Measurements from ENCODE around the gene GLT1D1.
A peak's percentile ranks its signal among the peaks of the same experiment; 100 is the strongest.

The GLT1D1 gene

DNA sequence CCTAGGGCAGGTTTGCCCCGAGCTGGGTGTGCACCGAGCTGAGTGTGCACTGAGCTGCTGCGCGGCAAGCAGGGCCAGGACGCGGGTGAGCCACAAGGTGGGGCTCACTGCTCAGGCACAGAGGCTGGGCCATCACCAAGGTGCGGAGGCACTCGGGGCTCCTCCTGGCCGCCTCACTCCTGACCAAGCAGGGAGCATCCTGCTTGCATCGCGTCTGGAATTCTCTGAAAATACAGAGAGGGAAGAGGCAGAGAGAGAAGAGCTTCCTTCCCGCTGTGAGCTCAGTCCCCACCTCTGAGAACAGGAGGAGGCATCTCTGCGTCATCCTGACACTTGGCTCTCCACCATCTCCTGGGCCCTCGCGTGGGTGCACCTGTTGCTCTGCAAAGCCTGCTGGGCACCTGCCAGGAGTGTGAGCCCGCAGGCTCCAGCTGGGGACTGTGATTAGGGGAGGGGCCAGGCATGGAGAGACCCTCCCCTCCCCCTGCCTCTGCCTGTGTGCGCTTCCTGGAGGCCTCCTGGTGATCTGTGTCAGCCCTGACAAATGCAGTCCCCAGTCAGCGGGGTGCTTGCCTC, 116.3 kb downstream of the GLT1D1 start:
- peak; percentile 92 for DNase-seq

DNA sequence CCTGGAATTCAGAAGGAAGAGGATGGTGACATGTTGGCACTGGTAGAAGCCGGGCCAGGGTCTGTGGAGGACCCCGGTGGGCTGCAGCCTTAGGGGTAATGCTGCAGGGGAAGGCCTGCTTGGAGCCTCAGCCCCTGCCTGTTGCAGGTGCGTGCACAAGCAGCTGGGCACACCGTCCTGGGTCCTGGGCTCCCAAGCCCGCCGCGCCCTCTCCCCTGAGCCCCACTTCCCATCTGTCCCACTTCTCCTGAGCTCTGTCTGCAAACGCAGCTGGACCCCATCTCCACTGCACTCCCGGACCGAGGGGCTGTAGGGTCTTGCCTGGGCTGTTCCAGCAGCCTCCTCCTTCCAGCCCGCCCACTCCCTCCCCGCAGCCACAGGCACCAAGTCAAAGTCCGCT, 116.8 kb downstream of the GLT1D1 start:
- no peak for DNase-seq

DNA sequence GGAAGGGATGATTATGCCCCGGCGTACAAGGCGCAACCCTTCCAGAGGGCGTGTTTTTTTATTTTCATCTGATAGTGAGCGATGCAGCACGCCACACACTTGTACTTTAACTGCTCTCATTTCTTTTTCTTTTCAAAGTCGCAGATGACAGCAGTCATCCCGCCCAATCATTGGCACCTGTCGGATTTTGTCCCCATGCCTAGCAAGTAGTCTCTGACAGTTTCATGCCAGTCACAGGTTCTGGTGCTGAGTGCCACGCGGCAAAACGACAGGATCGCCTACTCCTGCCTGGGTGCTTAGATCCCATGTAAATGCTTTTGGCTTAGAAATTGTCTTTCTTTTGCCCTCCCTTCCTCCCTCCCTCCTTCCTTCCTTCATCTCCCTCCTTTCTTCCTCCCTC, 117.7 kb downstream of the GLT1D1 start:
- DNase-seq = no peak

DNA sequence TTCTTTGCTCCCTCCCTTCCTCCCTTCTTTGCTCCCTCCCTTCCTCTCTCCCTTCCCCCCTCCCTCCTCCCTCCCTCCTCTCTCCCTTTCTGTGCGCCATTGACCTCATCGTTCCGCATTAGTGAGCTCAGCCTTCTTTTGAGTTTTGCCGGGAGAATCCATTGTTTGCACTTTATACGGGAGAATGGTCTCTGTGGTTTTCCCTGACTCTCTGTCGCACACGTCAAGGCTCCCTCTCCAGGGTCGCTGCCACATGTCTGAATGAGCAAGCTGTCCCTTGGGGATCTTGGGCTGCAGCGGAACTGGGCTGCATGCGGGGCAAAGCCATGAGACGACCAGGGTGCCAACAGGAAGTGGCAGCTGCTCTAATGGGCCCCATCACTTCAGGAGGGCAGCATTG, 118.5 kb downstream of the GLT1D1 start:
- peak; percentile 62 for DNase-seq

DNA sequence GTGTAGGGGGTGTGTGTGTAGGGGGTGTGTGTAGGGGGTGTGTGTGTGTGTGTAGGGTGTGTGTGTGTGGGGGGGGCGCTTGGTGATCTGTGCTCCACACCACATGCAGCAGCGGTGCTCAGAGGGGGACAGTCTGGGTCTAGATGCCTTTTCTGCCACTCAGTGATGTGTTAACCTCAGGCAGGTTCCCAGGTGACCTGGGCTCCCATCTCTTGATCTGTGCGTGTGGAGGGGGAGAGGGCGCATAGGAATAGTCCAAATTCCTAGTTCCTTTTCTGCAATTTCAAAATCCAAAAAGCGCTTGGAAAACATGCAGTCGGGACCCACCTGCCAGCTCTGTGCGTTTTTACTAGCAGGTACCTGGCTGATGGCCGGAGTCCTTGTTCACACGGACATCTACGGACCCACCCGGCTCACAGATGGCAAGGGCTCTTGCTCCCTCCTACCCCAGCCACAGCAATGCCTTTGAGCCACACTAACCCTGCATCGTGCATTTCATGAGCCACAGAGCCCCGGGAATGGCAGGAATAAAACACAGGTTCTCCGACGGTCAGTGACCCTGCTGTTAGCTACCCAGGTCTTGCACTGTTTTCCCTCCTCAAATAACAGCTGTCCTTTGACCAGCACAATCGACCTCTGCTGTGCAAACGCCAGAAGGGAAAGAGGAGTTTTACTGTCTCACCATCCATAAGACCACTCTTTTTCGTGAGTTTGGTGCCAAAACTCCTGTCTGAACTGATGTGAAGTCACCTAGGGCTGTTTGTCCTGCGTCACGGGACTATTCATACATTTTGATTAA, 120.8 kb downstream of the GLT1D1 start:
- DNase-seq = no peak

DNA sequence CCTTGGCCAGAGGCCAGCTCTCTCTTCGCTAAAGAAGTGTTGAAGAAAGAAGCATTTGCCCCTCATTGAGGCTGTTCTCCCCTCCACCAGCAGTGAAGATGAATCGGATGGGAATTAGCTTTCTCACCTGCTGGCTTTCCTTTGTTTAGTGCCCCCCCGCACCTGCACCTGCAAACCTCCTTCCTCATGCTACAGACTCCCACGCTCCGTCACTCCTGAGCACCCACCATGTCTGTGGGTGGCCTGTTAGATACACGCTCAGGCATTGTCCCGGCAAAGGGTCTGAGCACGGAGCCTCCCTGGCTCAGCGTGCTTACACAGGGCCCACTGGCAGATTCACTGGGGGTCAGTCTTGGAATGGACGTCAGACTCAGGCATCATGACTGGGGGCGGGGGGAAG, 121.6 kb downstream of the GLT1D1 start:
- DNase-seq = peak; percentile 5

DNA sequence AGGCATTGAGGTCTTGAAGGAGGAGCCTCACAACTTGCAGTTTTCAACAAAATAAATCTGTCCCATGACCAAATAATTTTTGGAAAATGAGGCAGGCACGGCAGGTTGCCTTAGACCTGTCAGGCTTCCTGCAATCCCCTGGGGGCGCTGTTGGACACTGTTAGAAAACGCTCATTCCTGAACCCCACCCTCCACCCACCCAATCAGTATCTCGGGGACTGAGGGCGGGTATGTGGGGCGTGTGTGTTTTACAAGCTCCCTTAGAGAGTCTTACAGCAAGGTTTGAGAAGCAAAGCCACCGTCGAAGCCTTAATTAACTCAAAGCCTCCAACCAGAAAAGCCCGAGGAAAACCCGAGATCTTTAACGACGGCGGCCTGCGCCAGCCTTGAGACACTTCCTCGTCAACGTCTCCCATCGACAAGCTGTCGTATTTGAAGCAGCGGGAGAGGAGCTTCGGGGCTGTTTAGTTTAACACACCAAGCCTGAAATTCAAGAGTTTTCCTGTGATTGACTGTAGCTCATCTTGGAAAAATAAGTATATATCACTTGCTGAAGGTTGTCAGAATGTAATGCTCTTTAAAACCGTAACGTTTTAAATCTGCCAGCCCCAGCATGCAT, 123.0 kb downstream of the GLT1D1 start:
- no peak for DNase-seq

DNA sequence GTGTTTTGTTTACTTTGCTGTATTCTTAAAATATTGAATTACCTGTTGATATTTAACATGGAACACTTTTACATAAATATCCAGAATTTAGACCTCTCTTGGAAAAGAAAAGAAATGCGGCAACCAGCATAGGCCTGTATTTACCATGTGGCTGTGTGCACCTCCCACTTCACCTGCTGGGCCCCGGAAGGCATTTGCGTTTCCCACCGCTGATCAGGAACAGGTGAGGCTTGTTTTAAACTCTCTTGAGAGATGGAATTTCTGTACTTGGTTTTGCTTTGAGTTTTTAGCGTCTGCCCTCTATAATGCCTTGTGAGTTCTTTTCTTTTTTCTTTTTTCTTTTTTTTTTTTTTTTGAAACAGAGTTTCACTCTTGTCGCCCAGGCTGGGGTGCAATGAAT, 124.2 kb downstream of the GLT1D1 start:
- no peak for DNase-seq

DNA sequence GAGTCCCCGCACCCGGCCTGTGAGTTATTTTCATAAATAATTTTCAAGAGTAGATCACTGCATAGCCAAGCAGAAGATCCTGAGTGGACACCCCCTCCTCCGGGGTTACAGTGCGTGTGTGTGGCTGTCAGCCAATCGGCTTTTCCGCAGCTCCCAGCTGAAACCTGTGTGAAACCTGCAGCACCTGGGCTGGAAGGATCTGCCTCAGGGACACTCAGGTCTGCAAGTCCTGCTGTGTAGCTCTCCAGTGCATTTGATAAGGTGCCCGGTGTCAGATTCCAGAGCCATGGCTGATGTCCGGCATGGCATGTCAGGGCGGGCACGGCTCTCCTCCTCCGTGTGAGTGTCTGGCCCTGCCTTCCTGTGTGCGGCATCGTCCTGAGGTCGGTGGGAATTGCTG, 124.8 kb downstream of the GLT1D1 start:
- DNase-seq = no peak

DNA sequence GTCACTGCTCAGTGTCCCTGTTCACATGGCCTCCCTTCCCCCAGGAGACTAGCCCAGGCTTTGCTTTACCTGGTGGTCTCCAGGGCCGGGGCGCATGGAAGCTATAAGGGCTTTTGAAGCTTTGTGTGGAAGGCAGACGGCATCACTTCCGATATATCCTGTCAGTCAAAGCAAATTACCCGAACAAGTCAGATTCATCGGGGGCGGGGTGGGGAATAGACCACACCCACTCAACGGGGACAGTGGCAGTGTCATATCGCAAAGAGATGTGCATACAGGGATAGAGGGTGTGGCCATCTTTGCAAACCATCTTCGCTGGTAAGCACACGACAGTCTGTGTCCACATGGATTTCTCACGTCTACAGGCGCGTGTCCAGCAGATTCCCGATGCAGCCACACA, 127.3 kb downstream of the GLT1D1 start:
- no peak for DNase-seq

DNA sequence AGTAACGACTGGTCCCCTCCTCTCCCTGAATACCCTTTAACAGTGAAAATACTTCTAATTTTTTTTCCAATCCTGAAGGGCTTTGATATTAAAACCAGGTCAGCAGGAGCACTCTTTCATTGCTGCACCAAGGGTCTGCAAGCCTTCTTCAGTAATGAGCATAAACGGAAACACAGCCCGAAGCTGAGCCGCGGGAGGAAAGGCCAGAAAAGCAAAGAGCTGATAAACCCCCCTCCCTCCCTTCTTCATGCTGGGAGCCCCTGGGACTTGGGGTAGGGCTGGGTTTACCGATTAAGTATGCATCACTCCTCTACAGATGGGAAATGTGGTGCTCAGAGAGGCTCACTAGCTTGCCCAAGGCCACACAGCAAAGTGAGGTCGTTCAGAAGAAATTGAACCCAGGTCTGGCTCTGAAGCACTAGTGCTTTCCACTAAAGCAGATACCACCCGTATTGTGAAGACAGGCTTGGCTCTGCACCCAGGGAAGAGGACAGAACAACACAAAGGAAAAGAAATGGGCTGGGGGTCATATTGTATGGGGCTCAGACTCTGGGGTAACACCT, 128.8 kb downstream of the GLT1D1 start:
- DNase-seq = no peak

DNA sequence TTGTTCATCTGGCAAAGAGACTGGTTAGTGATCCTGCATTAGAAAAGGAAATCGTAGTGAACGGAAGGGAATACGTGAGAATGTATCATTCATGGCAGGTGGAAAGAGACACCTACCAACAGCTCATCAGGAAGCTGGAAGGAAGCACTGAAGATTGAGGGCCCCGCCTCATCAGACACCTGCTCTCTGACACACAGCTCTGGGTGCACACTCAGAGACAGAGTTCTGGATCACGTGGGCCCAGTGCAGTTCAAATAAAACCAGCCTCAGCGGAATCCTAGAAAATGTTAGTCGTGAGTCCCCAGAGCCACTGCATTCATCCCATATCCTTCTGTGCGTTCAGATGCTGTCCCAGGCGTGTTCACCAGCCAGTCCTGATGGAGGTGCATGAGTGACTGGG, 129.7 kb downstream of the GLT1D1 start:
- DNase-seq = no peak

DNA sequence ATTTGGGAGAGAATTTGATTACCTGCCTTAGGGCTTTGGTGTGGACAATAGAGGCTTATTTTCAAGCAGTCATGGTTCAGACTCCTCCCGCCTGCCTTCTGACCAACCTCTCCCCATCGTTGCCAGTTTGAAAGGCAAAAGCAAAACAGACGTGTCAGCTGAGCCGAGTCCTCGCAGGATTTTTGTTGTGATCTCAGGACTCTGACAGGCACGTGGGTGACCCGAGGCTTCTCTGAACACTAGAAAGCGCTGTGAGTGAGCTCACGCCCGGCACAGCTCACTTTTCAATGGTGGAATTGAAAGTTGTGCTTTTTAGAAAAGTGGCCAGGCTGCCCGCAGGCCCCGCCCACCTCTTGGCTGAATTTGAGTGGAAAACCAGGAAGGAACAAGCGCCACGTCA, 130.1 kb downstream of the GLT1D1 start:
- no peak for DNase-seq

DNA sequence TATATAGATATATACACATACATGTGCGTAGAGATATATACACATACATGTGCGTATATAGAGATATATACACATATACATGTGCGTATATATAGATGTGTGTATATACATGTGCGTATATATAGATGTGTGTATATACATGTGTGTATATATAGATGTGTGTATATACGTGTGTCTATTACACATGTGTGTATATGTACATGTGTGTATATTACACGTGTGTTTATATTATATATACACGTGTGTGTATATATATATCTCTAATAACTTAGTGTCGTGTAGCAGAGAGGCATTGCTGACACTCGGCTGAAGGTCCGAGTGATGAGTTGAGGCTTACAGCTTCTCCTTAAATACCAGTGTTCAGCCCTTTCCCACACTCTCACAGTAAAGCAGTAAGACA, 133.7 kb downstream of the GLT1D1 start:
- DNase-seq = no peak

DNA sequence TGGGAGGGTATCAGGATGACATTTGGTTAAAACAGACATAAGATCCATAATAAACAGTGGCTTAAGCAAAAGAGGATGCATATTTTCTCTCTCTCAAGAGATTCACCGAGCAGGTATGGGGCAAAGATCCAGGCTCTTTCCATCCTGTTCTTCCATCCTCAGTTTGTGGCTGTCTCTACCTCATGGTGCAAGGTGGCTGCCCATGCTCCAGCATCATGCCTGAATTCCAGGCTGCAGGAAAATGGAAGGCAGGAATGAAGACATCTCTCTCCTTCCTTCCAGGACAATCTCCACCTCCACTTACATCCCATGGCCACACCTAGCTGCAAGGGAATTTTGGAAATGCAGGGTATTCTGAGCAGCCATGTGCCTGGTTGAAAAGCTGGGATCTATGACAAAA, 136.0 kb downstream of the GLT1D1 start:
- no peak for DNase-seq

DNA sequence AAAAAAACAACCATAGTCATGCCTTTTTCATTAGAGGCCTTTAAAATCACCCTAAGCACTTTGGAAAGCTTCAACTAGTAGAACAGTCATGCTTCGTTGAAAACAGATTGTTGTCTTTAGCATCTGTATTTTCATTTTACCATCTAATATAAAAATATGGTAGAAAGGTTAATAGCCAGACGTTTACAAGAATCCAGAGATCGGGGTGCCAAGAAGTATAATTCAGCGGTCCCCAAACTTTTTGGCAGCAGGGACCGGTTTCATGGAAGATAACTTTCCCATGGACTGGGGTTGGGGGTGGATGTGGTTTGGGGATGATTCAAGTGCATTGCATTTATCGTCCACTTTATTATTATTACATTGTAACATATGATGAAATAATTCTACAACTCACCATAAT, 138.4 kb downstream of the GLT1D1 start:
- DNase-seq = no peak

DNA sequence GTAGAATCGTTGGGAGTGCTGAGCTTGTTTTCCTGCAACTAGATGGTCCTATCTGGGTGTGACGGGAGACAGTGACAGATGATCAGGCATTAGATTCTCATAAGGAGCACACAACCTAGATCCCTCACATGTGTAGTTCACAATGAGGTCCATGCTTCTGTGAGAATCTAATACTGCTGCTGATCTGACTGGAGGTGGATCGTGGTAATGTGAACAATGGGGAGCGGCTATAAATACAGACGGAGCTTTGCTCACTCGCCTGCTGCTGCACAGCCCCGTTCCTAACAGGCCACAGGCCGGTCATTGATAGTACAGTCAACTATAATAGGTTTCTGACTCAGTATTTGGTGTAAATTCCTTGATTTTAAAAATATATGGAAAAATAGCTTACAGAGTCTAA, 138.8 kb downstream of the GLT1D1 start:
- no peak for DNase-seq

DNA sequence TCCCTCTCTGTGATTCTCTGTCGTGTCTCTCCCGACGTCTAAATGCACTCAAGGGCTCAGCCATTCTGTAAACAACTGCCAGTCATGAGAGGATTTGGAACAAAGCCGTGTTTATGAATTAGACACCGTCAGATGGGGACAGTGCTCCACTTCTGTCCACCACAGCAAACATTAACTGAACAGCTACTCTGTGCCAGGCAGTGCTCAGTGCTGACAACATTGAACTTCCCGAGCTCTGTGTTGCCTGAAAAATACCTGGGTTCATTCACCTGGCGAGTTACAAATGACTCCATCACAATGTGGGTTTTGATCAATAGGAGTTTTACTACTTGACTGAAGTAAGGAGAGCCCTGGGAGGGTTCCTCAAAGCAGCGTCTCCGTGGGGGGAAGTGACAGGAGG, 139.3 kb downstream of the GLT1D1 start:
- no peak for DNase-seq

DNA sequence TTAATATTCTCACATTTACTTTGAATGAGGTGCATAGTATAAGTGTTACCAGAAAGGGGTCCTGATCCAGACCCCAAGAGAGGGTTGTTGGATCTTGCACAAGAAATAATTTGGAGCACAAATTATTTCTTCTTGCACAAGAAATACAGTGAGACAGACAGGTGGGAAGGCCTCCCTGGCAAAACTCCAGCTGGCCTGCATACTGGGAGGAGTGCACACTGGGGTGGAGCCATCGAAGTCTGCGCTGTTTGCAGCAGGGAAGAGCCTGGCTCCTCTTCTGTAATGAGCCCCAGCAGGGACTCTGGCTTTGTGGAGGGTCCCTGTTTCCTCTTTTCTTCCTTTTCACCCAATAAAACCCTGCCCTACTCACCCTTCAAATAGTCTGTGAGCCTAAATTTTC, 141.6 kb downstream of the GLT1D1 start:
- DNase-seq = peak; percentile 77

DNA sequence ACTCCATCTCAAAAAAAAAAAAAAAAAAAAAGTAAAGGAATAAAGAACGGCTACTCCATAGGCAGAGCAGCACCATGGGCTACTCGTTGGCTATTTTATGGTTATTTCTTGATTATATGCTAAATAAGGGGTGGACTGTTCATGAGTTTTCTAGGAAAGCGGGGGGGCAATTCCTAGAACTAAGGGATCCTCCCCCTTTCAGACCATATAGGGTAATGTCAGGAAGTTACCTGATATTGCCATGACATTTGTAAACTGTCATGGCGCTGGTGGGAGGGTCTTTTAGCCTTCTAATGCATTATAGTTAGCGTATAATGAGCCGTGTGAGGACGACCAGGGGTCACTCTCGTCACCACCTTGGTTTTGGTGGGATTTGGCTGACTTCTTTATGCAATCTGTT, 142.3 kb downstream of the GLT1D1 start:
- no peak for DNase-seq

DNA sequence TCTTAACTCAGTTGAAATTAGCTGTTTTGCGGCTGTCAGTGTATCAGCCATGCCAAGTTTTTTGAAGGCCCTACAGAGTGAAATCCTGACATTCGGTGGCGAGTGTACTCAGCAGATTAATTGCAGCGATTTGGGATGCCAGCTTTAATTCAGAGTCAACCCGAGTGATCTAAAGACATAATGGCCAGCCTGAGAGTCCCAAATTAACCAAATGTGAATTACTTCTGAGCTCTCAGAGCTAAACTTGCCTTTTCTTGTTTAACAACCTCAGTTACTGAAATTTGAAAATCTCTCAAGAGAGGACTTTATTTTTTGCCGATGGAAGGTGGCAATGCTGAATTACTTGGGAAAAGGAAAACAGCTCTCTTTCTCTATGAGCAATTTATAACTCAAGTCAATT, 148.5 kb downstream of the GLT1D1 start:
- DNase-seq = no peak

DNA sequence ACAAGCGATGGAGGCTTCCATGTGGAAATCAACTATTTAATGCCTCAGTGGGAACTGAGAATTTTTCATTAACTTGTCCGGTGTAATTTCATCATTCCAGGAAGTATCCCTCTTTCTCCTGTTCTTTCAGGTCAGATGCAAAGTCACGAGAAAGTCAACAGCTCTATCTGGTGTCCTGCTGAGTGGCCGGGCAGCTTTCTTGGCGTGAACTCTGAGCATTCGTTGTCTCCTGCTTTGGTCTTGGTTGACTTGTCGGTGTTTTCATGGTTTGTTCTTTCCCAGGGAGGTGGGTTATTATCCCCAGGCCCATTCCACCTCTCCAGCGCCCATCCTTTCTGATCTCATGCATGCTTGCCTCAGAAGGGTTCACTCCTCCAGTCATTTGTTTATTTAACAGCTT, 149.1 kb downstream of the GLT1D1 start:
- no peak for DNase-seq

DNA sequence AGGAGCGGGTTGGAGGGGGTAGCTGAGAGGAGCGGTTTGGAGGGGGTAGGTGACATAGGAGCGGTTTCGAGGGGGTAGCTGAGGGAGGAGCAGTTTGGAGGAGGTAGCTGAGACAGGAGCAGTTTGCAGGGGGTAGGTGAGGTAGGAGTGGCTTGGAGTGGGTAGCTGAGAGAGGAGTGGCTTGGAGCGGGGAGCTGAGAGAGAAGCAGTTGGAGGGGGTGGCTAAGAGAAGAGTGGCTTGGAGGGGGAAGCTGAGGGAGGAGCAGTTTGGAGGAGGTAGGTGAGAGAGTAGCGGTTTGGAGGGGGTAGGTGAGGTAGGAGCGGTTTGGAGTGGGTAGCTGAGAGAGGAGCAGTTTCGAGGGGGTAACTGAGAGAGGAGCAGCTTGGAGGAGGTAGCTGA, 152.1 kb downstream of the GLT1D1 start:
- no peak for DNase-seq

DNA sequence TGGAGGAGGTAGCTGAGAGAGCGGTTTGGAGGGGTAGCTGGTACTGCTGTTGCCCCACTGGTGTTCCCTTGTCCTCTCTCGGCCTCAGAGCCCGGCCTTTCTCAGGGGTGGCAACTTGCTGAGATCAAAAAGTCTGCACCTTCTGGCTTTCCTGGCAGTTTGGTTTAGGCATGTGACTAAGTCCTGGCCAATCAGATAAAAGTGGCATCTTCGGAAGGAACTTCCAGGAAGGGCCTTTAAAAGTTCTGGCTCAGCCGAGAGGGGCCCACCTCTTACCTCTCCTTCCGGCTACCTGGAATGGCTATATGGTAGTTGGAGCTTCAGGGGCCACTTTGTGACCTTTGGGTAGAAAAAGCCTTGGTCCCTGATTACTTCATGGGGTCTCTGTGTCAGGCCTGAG, 152.6 kb downstream of the GLT1D1 start:
- no peak for DNase-seq
